ENCODE results near the gene SIGLEC5.
A peak's percentile ranks its signal among the peaks of the same experiment; 100 is the strongest.

DNA sequence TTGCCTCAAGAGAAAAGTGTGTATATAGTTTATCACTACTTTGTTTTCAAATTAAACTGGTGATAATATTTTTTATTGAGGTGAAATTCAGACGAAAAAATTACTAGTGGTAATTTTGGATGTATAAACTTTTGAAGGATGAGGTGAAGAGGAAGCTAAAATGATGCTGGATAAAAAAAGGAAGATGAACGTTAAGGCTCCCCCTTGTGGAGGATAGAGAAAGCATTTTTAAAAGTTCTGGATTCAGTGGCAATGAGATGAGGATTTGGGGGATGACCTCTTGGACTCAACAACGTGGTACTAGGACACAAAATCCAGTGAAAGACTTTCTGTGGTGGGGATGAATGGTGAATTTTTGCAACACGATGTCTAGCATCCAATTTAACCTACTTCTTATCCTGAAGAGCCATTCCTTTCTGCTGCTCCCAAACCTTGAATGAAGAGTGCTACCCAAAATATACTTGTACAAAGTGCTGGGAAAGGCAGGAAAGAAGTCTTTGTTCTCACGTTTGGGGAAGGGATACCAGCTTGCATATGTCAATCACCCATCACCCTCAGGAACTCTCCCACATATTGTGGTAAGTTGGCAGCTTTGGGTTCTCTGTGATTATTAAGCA, 7.3 kb upstream of the SIGLEC5 start:
- TF ChIP-seq POLR2AphosphoS5 (IDR thresholded peaks at IDR 0.05; ENCODE audit: low read depth, low read length): no peak
- TF ChIP-seq RAD21 (CRISPR knock-in tag; IDR thresholded peaks at IDR 0.05): no peak
- TF ChIP-seq FOXK2 (IDR thresholded peaks at IDR 0.05): no peak
- TF ChIP-seq, protein P1, sequence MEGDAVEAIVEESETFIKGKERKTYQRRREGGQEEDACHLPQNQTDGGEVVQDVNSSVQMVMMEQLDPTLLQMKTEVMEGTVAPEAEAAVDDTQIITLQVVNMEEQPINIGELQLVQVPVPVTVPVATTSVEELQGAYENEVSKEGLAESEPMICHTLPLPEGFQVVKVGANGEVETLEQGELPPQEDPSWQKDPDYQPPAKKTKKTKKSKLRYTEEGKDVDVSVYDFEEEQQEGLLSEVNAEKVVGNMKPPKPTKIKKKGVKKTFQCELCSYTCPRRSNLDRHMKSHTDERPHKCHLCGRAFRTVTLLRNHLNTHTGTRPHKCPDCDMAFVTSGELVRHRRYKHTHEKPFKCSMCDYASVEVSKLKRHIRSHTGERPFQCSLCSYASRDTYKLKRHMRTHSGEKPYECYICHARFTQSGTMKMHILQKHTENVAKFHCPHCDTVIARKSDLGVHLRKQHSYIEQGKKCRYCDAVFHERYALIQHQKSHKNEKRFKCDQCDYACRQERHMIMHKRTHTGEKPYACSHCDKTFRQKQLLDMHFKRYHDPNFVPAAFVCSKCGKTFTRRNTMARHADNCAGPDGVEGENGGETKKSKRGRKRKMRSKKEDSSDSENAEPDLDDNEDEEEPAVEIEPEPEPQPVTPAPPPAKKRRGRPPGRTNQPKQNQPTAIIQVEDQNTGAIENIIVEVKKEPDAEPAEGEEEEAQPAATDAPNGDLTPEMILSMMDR (CRISPR knock-in tag; IDR thresholded peaks at IDR 0.05): peak; percentile 53
